Colonic mucosa (tissue), 4 donors: ENCODE results near the gene UBE2Q2. TPM values are rescaled to one million over a fixed set of nuclear protein-coding genes. Genes with fewer than 3 reads are reported as not detected.
A peak's percentile ranks its signal among the peaks of the same experiment; 100 is the strongest.

Experiments
- DNase-seq: peaks from one replicate; pipeline ENCODE4 v3.0.0-alpha.2; 2020
- H3K27ac ChIP-seq: fragments of 200-600 bp; one replicate; pipeline ENCODE4 v1.8.0; 2021
- H3K27me3 ChIP-seq: fragments of 200-600 bp; one replicate; pipeline ENCODE4 v1.8.0; 2021
- H3K36me3 ChIP-seq: fragments of 200-600 bp; one replicate; pipeline ENCODE4 v1.8.0; 2021
- H3K4me1 ChIP-seq: fragments of 200-600 bp; one replicate; pipeline ENCODE4 v1.8.0; 2021; ENCODE audit warnings: mild to moderate bottlenecking
- H3K4me3 ChIP-seq: fragments of 200-600 bp; one replicate; pipeline ENCODE4 v1.8.0; 2021
- H3K9ac ChIP-seq, 2 donors: one replicate each; pipeline ENCODE4 v1.7.0; 2013; ENCODE audit warnings: control low read depth in 2 of 2, low read depth in 2 of 2, low read length in 2 of 2
- H3K9me3 ChIP-seq: fragments of 200-600 bp; one replicate; pipeline ENCODE4 v1.8.0; 2021
- intact Hi-C: fragments of 100-400 bp; cut with DNase I; formaldehyde crosslinking; loops from one replicate; pipeline ENCODE4 v1.14.1; 2022
- total RNA-seq, 2 donors: library from RNA; stranded (reverse); fragmentation: NEBNext Ultra II Directional in 1 of 2; extraction: Animal tissue kit (Norgen Biotek cat#: 25700) in 1 of 2; gene quantifications; one replicate each; pipeline ENCODE4 v1.2.1, GENCODE V29; 2021
- TF ChIP-seq, protein P1 (sequence below): fragments of 200-600 bp; IDR thresholded peaks from one replicate; pipeline ENCODE4 v1.8.0; 2022; ENCODE audit warnings: antibody characterized with exemption, mild to moderate bottlenecking
- donor health status: healthy.
- donor health status: DM: no; HTN: no; CAD: no.
- donor health status: DM: no; HTN: no; CAD: no.

UBE2Q2 gene
- total RNA-seq, 2 donors from 2014 or later: 16.6 to 25.1 TPM

- no peak overlapping the region for H3K4me3 ChIP-seq
- H3K27me3 ChIP-seq: no peaks in the 10 kb centered on the region
Measured at GRCh38 chr15:75921732-75922703, 78.8 kb downstream of the UBE2Q2 start.

DNA sequence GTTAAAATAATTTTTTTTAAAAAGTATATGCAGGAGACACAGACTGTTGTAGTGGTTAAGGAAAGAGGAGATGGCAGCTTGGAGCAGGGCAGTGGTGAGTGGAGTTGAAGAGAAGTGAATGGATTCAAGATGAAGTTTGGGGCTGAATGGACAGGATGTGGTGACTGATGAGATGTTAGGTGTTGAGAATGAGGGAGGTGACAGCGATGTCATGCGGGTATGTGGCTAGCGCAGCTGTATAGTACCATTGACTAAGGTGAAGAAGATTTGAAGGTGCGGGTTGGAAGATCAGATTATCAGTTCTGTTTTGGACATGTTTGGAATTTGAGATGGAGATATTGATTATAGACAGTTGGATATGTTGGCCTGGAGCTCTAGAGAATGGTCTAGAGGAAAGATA lies 80.5 kb downstream of the UBE2Q2 start:
- Histone ChIP-seq H3K9ac (no peak overlapping the region), H3K4me3 (no peak overlapping the region), H3K27ac (no peak overlapping the region), H3K36me3 (no peaks in the 10 kb centered on the region), H3K27me3 (no peaks in the 10 kb centered on the region), H3K9me3 (no peaks in the 10 kb centered on the region), H3K4me1 (no peaks in the 10 kb centered on the region)
- DNase-seq: no peak
- intact Hi-C loops: loop anchor here (10.0 kb wide), 1 partner anchor 189 kb away; no protein-coding TSS in a partner anchor
- TF ChIP-seq, protein P1, sequence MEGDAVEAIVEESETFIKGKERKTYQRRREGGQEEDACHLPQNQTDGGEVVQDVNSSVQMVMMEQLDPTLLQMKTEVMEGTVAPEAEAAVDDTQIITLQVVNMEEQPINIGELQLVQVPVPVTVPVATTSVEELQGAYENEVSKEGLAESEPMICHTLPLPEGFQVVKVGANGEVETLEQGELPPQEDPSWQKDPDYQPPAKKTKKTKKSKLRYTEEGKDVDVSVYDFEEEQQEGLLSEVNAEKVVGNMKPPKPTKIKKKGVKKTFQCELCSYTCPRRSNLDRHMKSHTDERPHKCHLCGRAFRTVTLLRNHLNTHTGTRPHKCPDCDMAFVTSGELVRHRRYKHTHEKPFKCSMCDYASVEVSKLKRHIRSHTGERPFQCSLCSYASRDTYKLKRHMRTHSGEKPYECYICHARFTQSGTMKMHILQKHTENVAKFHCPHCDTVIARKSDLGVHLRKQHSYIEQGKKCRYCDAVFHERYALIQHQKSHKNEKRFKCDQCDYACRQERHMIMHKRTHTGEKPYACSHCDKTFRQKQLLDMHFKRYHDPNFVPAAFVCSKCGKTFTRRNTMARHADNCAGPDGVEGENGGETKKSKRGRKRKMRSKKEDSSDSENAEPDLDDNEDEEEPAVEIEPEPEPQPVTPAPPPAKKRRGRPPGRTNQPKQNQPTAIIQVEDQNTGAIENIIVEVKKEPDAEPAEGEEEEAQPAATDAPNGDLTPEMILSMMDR: no peak

More at GRCh38 chr15:75921732-75922703, 78.8 kb downstream of the UBE2Q2 start:
- intact Hi-C loops: loop anchor here (10.0 kb wide), 1 partner anchor 187 kb away; no protein-coding TSS in a partner anchor
- H3K4me1 ChIP-seq: no peaks in the 10 kb centered on the region
- H3K27ac ChIP-seq: peak overlapping the region; percentile 19
- no peaks in the 10 kb centered on the region for H3K36me3 ChIP-seq
- no peak overlapping the region for H3K9ac ChIP-seq
- DNase-seq: peak; percentile 70
- TF ChIP-seq, protein P1: peak; percentile 49
- no peaks in the 10 kb centered on the region for H3K9me3 ChIP-seq

GRCh38 chr15:75924576-75924975 lies 81.3 kb downstream of the UBE2Q2 start:
- H3K27me3 ChIP-seq: no peaks in the 10 kb centered on the region
- TF ChIP-seq, protein P1: no peak

DNA sequence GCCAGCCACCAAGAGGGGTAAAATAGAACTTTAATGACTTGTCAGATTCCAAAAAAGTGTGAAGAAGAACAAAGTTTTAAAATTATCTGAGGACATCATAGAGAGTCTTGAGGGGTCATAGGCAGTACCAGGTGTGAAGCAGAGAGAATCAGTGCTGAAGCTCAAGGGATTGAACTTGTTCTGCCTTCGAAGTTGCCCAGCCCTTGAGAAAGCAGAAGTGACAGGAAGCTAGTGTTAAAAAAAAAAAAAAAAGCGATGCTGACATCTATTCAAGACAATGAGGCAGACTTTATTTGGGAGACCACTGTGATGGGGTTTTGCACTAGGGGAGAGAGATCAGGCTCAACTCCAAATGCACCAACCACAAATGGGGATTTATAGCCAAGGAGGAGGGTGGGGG lies 82.2 kb downstream of the UBE2Q2 start:
- Histone ChIP-seq H3K4me1 (no peaks in the 10 kb centered on the region), H3K4me3 (no peak overlapping the region), H3K27ac (no peak overlapping the region), H3K27me3 (no peaks in the 10 kb centered on the region), H3K9ac (no peak overlapping the region), H3K9me3 (no peaks in the 10 kb centered on the region), H3K36me3 (no peaks in the 10 kb centered on the region)
- no peak for DNase-seq
- intact Hi-C loops: loop anchor here (10.0 kb wide), 1 partner anchor 191 kb away; no protein-coding TSS in a partner anchor
- TF ChIP-seq, protein P1: no peak

More at GRCh38 chr15:75924576-75924975, 81.3 kb downstream of the UBE2Q2 start:
- H3K27ac ChIP-seq: no peak overlapping the region
- no peak for DNase-seq
- no peaks in the 10 kb centered on the region for H3K4me1 ChIP-seq
- H3K4me3 ChIP-seq: no peak overlapping the region
- no peaks in the 10 kb centered on the region for H3K9me3 ChIP-seq
- no peaks in the 10 kb centered on the region for H3K36me3 ChIP-seq
- H3K9ac ChIP-seq: no peak overlapping the region
- intact Hi-C loops: loop anchor here (10.0 kb wide), 1 partner anchor 190 kb away; no protein-coding TSS in a partner anchor

GRCh38 chr15:75926931-75927330 lies 83.7 kb downstream of the UBE2Q2 start:
- Histone ChIP-seq H3K4me1 (no peaks in the 10 kb centered on the region), H3K4me3 (no peak overlapping the region), H3K9ac (no peak overlapping the region), H3K36me3 (no peaks in the 10 kb centered on the region), H3K27ac (no peak overlapping the region), H3K27me3 (no peaks in the 10 kb centered on the region), H3K9me3 (no peaks in the 10 kb centered on the region)
- no peak for DNase-seq
- intact Hi-C loops: loop anchor here (10.0 kb wide), 1 partner anchor 192 kb away; no protein-coding TSS in a partner anchor
- TF ChIP-seq, protein P1: no peak
